Anterior cingulate cortex (tissue), 58 donors: ENCODE data around the gene RRP12.
A peak's percentile ranks its signal among the peaks of the same experiment; 100 is the strongest.

Experiments used
- DNase-seq, 58 donors: peaks; one replicate each; lab custom pipeline; 2025; lab: John Stamatoyannopoulos, UW

Gene RRP12

DNA sequence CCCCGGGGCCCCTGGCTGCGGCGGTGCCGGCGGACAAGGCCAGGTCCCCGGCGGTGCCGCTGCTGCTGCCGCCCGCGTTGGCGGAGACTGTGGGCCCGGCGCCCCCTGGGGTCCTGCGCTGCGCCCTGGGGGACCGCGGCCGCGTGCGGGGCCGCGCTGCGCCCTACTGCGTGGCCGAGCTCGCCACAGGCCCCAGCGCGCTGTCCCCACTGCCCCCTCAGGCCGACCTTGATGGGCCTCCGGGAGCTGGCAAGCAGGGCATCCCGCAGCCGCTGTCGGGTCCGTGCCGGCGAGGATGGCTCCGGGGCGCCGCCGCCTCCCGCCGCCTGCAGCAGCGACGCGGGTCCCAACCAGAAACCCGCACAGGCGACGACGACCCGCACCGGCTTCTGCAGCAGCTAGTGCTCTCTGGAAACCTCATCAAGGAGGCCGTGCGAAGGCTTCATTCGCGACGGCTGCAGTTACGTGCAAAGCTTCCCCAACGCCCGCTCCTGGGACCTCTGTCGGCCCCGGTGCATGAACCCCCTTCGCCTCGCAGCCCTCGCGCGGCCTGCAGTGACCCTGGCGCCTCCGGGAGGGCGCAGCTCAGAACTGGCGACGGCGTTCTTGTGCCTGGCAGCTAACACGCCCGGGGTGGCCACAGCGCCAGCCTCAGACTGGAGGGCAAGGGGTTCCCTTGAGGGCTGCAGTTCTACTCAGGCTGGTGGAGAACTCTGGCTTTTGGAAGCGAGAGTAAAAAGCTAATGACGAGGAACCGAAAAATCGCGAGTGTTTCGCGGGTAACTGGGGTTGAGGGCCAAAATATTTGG lies 81.3 kb downstream of the RRP12 start:
- DNase-seq: peak in 39 of 58 donors; percentile 8 to 58 (median 35)

DNA sequence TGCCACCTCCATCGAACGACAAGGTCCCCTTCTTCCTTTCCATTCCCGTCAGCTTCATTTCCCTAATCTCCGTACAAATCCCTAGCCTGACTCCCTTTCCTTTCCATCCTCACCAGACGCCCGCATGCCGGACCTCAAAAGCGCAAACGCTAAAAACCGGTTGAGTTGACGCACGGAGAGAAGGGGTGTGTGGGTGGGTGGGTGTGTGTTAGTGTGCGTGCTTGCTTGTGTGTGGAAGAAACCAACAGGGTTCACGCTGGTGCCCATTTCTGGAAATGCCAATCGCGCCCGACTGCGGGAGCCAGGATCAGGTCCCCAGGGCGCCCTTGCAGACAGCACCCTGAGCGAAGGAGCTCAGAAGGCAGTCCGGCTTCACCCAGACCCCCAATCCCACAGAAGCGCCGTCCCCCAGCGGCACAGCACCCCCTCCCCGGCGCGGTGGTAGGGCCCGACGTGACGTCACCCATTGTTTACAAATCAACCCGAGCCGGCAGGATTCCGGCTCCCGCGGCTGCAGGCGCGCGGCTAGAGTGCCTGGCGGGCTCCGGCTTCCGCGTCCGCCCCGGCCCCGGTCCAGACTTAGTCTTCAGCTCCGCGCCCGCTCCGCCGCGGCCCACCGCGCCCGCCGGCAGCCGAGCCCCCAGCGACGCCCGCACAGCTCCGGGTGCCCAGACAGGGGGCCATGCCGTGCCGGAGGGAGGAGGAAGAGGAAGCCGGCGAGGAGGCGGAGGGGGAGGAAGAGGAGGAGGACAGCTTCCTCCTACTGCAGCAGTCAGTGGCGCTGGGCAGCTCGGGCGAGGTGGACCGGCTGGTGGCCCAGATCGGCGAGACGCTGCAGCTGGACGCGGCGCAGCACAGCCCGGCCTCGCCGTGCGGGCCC lies 82.1 kb downstream of the RRP12 start, which contains the start of gene FRAT1:
TSS of gene FRAT1 (plus strand) at position 500 of the 880 bp plus-strand sequence. CDS start at position 683, 183 bp downstream.
- DNase-seq: peak in 57 of 58 donors; percentile 65 to 95 (median 85)

DNA sequence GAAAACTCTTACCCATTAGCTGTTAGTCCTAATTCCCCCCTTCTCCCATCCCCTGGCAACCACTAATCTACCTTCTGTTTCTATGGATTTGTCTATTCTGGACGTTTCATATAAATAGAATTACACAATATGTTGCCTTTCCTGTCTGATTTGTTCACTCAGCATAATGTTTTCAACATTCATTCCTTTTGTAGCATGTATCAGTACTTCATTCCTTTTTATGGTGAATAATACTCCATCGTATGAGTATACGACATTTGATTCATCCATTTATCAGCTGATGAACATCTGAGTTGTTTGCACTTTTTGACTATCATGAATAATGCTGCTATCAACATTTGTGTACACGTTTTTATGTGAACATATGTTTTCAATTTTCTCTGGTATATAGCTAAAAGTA lies 86.5 kb downstream of the RRP12 start:
- DNase-seq: no peak

GRCh38 chr10:97312897-97313296 lies 88.2 kb downstream of the RRP12 start:
- no peak for DNase-seq

DNA sequence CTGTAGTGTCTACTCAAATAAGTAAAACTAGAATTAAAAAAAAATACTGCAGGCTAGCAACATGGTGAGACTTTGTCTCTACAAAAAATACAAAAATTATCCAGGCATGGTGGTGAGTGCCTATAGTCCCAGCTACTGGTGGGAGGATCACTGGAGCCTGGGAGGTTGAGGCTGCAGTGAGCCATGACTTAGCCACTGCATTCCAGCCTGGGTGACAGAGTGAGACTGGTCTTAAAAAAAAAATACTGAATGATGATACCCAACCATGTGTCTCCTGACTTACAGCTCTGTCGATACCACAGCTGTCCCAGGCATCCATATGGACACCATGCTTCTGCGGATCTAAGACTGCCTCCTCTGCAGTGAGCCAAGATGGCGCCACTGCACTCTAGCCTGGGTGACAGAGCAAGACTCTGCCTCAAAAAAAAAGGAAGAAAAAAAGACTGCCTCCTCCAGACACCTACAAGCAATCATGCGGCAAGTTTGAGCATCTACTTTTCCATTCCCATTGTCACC lies 90.0 kb downstream of the RRP12 start:
- DNase-seq: no peak

GRCh38 chr10:97307866-97308780 lies 93.0 kb downstream of the RRP12 start:
- DNase-seq: no peak

GRCh38 chr10:97307441-97307840 lies 93.7 kb downstream of the RRP12 start:
- no peak for DNase-seq
